GM18508 (cell line): ENCODE measurements around the gene GPR152.
"Not testable (repeated sequence)": the region's sequence is repeated elsewhere in the genome, so short reads cannot be mapped to it uniquely, and the experiment has no call there.

Source experiments
- ATAC-seq: cut with Tn5 transposase; IDR thresholded peaks from one replicate; pipeline ENCODE4 v1.9.1; 2021; ENCODE audit warnings: moderate number of reproducible peaks; ENCODE audit not compliant: insufficient read depth, unreplicated experiment

Gene GPR152

DNA sequence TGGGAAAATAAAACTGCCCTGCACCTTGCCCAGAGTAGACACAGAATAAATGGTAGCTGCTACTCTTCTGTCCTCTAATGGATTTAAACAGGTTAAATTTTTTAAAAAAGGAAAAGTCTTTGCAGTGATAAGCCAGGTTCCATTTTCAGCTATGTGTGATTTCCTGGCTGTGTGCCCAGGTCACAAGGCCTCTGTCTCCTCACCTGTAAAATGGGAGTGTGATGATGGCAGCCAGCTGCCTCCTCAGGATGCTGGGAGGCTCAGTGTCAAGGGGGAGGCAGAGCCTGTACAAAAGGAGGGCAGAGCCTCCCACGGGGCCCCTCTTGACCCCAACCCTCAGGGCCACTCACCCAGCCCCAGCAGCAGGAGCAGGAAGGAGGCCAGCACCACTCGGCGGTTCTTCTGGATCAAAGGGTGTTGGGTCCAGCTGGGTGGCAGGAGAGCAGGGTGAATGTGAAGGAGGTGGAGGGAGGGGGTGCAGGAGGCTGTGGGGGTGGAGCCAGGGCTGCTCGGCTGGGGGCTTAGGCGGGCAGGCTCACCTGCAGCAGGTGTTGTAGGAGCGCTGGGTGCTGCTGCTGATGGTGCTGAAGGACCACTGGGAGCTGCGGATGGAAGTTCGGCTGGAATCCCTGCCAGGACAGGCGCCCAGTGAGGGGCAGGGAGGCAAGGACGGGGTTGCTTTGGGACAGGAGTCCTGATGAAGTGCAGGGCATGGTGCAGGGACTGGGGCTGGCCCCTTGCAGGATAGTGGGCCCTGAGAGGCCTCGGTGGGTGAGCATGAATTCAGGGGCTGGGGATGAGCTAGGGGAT, 14.6 kb upstream of the GPR152 start:
- no peak for ATAC-seq

GRCh38 chr11:67466367-67466766, 13.8 kb upstream of the GPR152 start:
- no peak for ATAC-seq

DNA sequence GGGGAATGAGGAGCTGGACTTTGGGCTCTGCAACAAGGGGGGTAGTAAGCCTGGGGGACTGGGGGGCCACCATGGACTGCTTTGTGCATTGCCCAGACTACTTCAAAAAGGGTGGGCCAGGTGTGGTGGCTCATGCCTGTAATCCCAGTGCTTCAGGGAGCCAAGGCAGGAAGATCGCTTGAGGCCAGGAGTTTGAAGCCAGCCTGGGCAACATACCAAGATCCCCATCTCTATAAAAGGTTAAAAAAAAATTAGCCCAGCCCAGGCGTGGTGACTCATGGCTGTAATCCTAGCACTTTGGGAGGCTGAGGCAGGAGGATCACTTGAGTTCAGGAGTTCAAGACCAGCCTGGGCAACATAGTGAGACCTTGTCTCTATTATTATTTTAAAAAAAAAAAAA, 13.0 kb upstream of the GPR152 start:
- not testable (repeated sequence) for ATAC-seq

- no peak for ATAC-seq
Measured at GRCh38 chr11:67465189-67465510, 12.6 kb upstream of the GPR152 start.

DNA sequence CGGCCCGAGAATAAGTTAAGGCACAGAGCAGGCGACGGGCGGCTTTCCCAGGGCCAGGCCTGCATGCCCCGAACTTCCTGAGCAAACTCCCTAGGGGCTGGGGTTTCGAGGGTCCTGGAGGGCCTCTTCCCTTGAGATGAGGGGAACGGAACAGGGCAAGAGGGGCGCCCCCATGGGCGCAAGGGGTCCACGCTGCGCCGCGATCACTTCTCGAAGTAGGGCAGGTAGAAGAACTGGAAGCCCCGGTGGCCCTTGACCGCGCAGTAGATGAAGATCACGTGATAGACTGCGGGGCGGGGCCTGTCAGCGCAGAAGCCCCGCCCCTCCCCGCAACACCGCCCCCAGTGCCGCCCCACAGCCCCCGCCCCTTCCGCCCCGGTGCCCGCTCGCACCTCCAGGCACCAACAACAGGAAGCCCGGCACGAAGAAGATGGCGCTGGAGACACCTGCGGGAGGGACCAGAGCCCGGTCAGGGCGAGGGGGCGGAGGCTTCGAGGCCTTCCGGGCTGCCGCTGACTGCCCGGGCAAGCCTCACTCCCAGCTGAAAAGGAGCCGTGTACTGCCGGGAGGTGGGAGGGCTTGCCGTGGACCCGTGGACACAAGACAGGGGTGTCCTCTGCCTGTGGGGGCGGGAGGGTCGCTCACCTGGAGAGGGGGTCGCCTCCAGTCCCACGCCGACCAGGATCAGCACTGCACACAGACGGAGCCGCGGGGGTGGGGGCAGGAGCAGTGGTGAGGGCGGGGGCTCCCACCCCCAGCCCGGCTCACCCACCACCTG, 12.1 kb upstream of the GPR152 start:
- ATAC-seq = no peak

DNA sequence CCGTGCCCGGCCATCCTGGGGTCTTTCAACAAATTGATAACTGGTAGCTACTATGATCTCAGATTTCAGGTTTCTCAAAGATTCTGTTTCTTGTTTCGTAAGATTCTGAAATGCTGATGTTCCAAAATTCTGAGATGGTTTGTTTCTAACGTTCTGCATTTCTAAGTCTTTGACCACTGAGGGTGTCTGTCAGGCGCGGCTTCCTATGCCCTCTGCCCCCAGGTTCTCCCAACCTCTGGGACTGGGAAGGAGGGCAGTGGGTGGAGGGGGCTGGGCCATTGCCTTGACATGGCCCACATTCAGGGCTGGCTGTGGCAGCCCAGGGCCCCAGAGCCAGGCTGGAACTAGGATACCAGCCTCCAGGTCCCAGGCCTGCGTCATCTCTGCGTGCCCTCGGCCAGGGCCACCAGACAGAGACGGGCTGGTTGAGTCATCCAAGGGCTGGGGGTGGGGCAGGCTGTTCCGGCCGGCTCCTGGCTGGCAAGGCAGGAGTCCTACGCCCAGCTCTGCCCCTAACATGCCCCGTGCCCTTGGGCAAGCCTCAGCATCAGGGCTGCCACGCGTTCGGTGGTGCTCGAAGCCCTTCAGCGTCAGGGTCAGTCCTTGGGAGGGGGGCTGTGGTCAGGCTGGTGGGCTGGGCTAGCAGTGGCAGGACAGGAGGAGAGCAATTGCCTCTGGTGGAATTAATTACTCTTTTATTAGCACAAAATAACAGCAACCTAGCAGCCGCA, 11.3 kb upstream of the GPR152 start:
- ATAC-seq = no peak

DNA sequence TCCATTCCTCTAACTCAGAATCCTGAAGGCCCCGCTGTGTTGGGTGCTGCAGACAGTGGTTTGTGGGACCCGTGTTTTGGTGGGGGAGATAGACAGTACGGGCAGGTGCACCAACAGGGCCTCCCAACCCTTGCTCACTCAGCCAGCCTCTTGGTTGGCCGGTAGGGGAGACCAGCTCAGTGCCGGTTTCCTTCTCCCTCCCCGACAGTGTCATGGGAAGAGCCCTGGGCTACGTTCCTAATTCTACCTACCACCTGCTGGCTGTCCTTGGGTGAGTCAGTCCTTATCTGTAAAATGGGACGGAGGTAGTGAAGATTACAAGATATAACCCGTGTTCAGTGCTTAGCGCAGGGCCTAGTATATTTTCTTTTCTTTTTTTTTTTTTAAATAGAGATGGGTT, 10.7 kb upstream of the GPR152 start:
- no peak for ATAC-seq

DNA sequence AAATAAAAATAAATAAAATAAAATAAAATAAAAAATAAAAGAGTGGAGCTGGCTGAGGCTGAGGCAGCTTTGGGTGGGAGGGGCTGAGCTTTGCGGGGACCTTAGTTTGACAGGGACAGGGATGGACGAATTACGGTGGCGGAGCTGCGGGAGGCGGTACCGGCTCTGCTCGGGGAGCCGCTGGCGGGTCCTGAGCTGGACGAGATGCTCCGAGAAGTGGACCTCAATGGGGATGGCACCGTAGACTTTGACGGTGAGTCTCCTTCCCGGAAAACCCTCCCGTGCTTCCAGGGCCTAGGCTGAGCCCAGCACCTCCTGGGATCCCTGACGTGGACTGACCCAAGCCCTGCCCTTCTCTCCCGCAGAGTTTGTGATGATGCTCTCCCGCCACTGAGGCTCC, 5.7 kb upstream of the GPR152 start:
- ATAC-seq = no peak

- ATAC-seq = no peak
Measured at GRCh38 chr11:67457453-67457852, 4.9 kb upstream of the GPR152 start.

DNA sequence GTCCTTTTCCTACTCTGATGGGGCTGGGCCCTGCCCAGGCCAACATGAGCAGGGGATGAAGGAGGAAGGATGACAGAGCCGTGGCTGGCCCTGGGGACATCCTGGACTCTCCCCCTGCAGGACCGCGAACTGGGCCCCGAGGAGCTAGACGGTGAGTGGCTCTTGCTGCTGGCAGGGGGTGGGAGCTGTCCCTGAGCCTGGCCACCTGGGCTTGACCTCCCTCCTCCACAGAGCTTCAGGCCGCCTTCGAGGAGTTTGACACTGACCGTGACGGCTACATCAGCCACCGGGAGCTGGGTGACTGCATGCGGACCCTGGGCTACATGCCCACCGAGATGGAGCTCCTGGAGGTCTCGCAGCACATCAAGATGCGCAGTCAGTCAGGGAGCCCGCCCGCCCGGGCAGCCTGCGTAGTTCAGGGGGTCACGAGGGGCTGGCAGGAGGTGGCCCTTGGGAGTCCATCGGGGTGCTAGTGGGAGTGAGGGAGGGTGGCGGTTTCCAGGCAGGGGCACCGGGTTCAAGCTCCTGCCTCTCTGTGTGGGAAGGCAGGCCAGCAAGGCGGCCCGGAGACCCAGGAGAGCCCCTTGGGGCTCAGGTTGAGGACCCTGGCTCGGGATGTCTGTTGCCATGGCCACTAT, 3.7 kb upstream of the GPR152 start:
- no peak for ATAC-seq

DNA sequence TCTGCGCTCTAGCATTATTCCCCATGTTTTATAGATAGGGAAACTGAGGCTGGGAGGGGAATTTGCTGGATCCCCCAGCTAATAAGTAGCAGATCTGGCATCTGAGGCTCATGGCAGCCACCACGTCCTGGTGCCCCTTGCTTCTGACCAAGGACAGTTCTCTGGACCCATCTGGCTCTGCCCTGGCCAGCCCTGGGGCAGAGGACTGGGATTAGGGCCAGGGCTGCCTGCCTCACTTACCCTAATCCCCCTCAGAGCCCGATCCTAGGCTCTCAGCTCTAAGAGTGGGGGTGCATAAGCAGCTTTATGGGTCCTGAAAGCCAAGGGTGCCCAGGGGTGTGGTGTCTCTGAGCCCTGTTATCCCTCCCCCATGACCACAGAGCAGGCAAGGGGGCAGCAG, 2.5 kb upstream of the GPR152 start, which contains the start of gene CABP4:
Gene CABP4, plus strand, starts transcription at position 301 of the 400 bp plus-strand sequence. Its CDS starts 70 bp downstream, at position 371.
- ATAC-seq = no peak

- ATAC-seq = no peak
Measured at GRCh38 chr11:67453816-67454732, 1.5 kb upstream of the GPR152 start.

GRCh38 chr11:67451658-67451976, 912 bp downstream of the GPR152 start:
- no peak for ATAC-seq

GRCh38 chr11:67450796-67451657, 1.5 kb downstream of the GPR152 start:
- ATAC-seq = no peak

- ATAC-seq = no peak
Measured at GRCh38 chr11:67449116-67449844, 3.2 kb downstream of the GPR152 start.

GRCh38 chr11:67448220-67448609, 4.3 kb downstream of the GPR152 start:
- no peak for ATAC-seq

- ATAC-seq = no peak
Measured at GRCh38 chr11:67445515-67445914, 7.0 kb downstream of the GPR152 start.
